AG04450 (cell line): ENCODE results near the gene PAEP. TPM values are rescaled to one million over a fixed set of nuclear protein-coding genes. Genes with fewer than 3 reads are reported as not detected.

Source experiments
- CTCF ChIA-PET: fragments of 300-600, 350-600 bp; formaldehyde crosslinking; extraction: SDS; loops from one replicate; lab custom pipeline; 2022; ENCODE audit warnings: antibody characterized with exemption, inconsistent platforms; lab: Charles Lee
- POLR2A ChIA-PET: fragments of 350-600 bp; formaldehyde crosslinking; extraction: SDS; loops from one replicate; lab custom pipeline; 2021; ENCODE audit warnings: antibody characterized with exemption, inconsistent platforms; lab: Yijun Ruan, JAX
- DNase-seq: peaks from one replicate; pipeline ENCODE4 v3.0.0-alpha.2; 2011; ENCODE audit warnings: low read depth, low spot score
- H3K27ac ChIP-seq: one replicate; pipeline ENCODE4 v1.5.1; 2012; ENCODE audit warnings: low read depth, low read length, control low read depth
- H3K27me3 ChIP-seq: one replicate; pipeline ENCODE4 v1.6.0; 2012; ENCODE audit warnings: low read length; ENCODE audit not compliant: control insufficient read depth, insufficient read depth
- H3K4me3 ChIP-seq: 2 replicates; pipeline ENCODE4 v1.5.1; 2011; ENCODE audit warnings: mild to moderate bottlenecking, low read depth, low read length, control low read depth
- H3K9me3 ChIP-seq: 2 replicates; pipeline ENCODE4 v1.5.1; 2012; ENCODE audit warnings: low read length; ENCODE audit not compliant: control insufficient read depth, insufficient read depth
- polyA plus RNA-seq: library from polyadenylated mRNA; depleted of rRNA; stranded (reverse); fragments of >200 nt; gene quantifications from 2 replicates; pipeline ENCODE4 v1.2.3, GENCODE V29; 2011
- TF ChIP-seq, protein P1 (sequence below): IDR thresholded peaks from 2 replicates; pipeline ENCODE4 v1.5.1; 2011; ENCODE audit warnings: low read depth, low read length, control low read depth, inconsistent platforms

PAEP gene
- polyA plus RNA-seq, 1 experiment = not detected

GRCh38 chr9:135563039-135563476 lies 1.5 kb downstream of the PAEP start:
- TF ChIP-seq, protein P1, sequence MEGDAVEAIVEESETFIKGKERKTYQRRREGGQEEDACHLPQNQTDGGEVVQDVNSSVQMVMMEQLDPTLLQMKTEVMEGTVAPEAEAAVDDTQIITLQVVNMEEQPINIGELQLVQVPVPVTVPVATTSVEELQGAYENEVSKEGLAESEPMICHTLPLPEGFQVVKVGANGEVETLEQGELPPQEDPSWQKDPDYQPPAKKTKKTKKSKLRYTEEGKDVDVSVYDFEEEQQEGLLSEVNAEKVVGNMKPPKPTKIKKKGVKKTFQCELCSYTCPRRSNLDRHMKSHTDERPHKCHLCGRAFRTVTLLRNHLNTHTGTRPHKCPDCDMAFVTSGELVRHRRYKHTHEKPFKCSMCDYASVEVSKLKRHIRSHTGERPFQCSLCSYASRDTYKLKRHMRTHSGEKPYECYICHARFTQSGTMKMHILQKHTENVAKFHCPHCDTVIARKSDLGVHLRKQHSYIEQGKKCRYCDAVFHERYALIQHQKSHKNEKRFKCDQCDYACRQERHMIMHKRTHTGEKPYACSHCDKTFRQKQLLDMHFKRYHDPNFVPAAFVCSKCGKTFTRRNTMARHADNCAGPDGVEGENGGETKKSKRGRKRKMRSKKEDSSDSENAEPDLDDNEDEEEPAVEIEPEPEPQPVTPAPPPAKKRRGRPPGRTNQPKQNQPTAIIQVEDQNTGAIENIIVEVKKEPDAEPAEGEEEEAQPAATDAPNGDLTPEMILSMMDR = no peak
- ChIA-PET CTCF (no interaction called here), POLR2A (no interaction called here)
- H3K9me3 ChIP-seq = peaks cover 37% of the 10 kb centered on the region
- no peak overlapping the region for H3K4me3 ChIP-seq
- H3K27me3 ChIP-seq = no peaks in the 10 kb centered on the region
- no peak overlapping the region for H3K27ac ChIP-seq
- DNase-seq = no peak

DNA sequence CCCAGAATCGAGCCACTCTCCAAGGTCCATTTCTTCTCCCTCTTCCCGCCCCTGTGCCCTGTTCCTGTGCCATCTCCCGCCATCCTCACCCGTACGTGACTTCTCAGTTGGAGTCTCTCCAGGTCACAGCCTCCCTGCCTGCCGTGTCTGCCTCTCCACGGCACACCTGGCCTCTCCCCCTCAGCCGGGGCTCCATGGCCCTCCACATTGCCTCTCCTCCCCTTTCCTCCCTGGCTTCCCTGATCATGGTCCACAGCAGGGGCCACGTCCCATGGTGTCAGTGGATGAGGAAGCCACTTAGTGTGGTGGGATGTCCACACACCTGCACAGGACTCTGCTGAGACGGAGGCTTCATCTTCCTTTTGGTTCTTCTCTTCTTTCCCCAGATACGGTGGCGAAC lies 2.3 kb downstream of the PAEP start:
- TF ChIP-seq, protein P1 = no peak
- Histone ChIP-seq H3K9me3 (peaks cover 37% of the 10 kb centered on the region), H3K27me3 (no peaks in the 10 kb centered on the region), H3K27ac (no peak overlapping the region), H3K4me3 (no peak overlapping the region)
- POLR2A ChIA-PET = no interaction called here
- CTCF ChIA-PET = no interaction called here
- DNase-seq = no peak

DNA sequence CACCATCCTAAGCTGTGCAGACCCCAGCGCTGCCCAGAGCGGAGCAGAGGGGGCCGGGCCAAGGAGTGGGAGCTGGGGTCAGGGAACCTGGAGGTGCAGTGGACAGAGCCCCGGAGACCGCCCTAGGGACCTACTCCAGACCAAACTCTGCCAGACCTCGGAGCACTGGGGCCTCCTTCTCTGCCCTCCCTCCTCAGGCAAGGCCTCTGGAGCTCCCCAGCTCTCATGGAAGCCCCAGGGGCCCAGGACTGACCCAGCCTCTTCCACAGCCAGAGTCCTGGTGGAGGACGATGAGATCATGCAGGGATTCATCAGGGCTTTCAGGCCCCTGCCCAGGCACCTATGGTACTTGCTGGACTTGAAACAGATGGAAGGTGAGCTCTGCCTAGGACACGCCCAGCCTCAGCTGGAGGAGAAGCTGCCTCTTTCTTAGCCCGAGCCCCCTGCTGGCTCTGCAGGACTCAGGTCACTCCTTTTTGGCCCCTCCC lies 3.6 kb downstream of the PAEP start:
- Histone ChIP-seq H3K9me3 (peaks cover 37% of the 10 kb centered on the region), H3K27ac (no peak overlapping the region), H3K4me3 (no peak overlapping the region), H3K27me3 (no peaks in the 10 kb centered on the region)
- TF ChIP-seq, protein P1 = no peak
- ChIA-PET CTCF (no interaction called here), POLR2A (no interaction called here)
- no peak for DNase-seq

DNA sequence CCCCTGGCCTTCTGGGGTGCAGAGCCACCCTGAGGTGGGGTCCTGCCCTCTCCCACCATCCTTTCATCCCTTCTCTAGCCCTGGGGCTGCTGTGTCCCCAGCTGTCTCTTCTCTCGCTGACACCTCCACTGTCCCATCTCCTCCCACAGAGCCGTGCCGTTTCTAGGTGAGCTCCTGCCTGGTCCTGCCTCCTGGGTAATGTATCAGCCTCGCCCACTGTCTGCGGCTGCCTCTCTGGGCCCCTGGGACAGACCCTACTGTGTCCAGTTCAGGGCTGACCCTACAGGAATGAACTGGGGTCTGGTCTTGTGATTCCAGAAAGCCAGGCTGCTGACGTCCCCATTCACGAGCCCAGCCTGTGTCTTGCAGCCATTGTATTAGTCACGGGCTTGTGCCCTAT lies 4.1 kb downstream of the PAEP start:
- CTCF ChIA-PET = interaction anchor here (1.4 kb wide), 1 partner anchor 61 kb away, joined by 3 read pairs; no protein-coding TSS in a partner anchor
- TF ChIP-seq, protein P1 = no peak
- no peak for DNase-seq
- Histone ChIP-seq H3K9me3 (peaks cover 37% of the 10 kb centered on the region), H3K27me3 (no peaks in the 10 kb centered on the region), H3K4me3 (no peak overlapping the region), H3K27ac (no peak overlapping the region)
- POLR2A ChIA-PET = no interaction called here

DNA sequence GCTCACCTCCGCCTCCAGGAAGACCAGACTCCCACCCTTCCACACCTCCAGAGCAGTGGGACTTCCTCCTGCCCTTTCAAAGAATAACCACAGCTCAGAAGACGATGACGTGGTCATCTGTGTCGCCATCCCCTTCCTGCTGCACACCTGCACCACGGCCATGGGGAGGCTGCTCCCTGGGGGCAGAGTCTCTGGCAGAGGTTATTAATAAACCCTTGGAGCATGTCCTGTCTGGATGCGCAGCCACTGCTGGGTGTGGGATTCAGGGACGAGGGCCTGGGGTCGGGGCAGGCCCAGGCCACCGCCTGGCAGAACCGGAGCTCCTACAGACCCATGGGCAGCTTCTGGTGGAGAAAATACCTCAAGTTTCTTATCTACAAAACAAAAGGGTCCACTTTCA lies 5.0 kb downstream of the PAEP start:
- CTCF ChIA-PET = interaction anchor here (1.4 kb wide), 1 partner anchor 62 kb away, joined by 3 read pairs; no protein-coding TSS in a partner anchor
- DNase-seq = no peak
- H3K27ac ChIP-seq = no peak overlapping the region
- POLR2A ChIA-PET = no interaction called here
- H3K27me3 ChIP-seq = no peaks in the 10 kb centered on the region
- TF ChIP-seq, protein P1 = no peak
- H3K4me3 ChIP-seq = no peak overlapping the region
- H3K9me3 ChIP-seq = peaks cover 30% of the 10 kb centered on the region
